ENCODE data around the gene RAB4B.
A peak's percentile ranks its signal among the peaks of the same experiment; 100 is the strongest.

Gene RAB4B

GRCh38 chr19:40756502-40757110, 21.4 kb upstream of the RAB4B start (continued):
- no peak for TF ChIP-seq ZSCAN30 (tag by site-specific recombination; IDR thresholded peaks at IDR 0.05)
- no peak for TF ChIP-seq ELK4 (IDR thresholded peaks at IDR 0.05; ENCODE audit: borderline replicate concordance, low read depth, low read length)
- TF ChIP-seq ZNF830 (tag by site-specific recombination; IDR thresholded peaks at IDR 0.05; ENCODE audit: low read depth), result no peak
- TF ChIP-seq ZBTB44 (tag by site-specific recombination; IDR thresholded peaks at IDR 0.05), result no peak
- no peak for TF ChIP-seq ZNF202 (tag by site-specific recombination; IDR thresholded peaks at IDR 0.05; ENCODE audit: borderline replicate concordance)
- TF ChIP-seq REPIN1 (tag by site-specific recombination; IDR thresholded peaks at IDR 0.05; ENCODE audit: low read depth), result no peak
- TF ChIP-seq ZNF785 (tag by site-specific recombination; IDR thresholded peaks at IDR 0.05), result no peak
- no peak for TF ChIP-seq SP2 (tag by site-specific recombination; IDR thresholded peaks at IDR 0.05)
- no peak for TF ChIP-seq ZNF677 (tag by site-specific recombination; IDR thresholded peaks at IDR 0.05)
- TF ChIP-seq ZNF335 (tag by site-specific recombination; conservative IDR thresholded peaks at IDR 0.05), result no peak
- no peak for TF ChIP-seq ZNF521 (tag by site-specific recombination; IDR thresholded peaks at IDR 0.05)
- no peak for TF ChIP-seq WT1 (tag by site-specific recombination; IDR thresholded peaks at IDR 0.05)
- TF ChIP-seq ZNF664 (tag by site-specific recombination; IDR thresholded peaks at IDR 0.05), result peak; percentile 73
- TF ChIP-seq PRDM6 (tag by site-specific recombination; IDR thresholded peaks at IDR 0.05), result no peak
- TF ChIP-seq ZNF529 (tag by site-specific recombination; IDR thresholded peaks at IDR 0.05; ENCODE audit: insufficient replicate concordance), result no peak
- no peak for TF ChIP-seq ZNF555 (tag by site-specific recombination; conservative IDR thresholded peaks at IDR 0.05)
- no peak for TF ChIP-seq ZFP37 (tag by site-specific recombination; IDR thresholded peaks at IDR 0.05)
- no peak for TF ChIP-seq ZNF548 (tag by site-specific recombination; IDR thresholded peaks at IDR 0.05)

GRCh38 chr19:40758491-40758890, 19.6 kb upstream of the RAB4B start:
- TF ChIP-seq ZNF211 (tag by site-specific recombination; IDR thresholded peaks at IDR 0.05; ENCODE audit: low read depth) (no peak), PBX3 (CRISPR knock-in tag; IDR thresholded peaks at IDR 0.05) (no peak), ZNF837 (tag by site-specific recombination; IDR thresholded peaks at IDR 0.05) (no peak), ZNF2 (tag by site-specific recombination; IDR thresholded peaks at IDR 0.05) (no peak), ZNF600 (tag by site-specific recombination; IDR thresholded peaks at IDR 0.05) (no peak), ZNF362 (tag by site-specific recombination; IDR thresholded peaks at IDR 0.05) (0 out of 2 replicates have a peak, but pooled peaks have one; percentile 15), ZNF701 (tag by site-specific recombination; IDR thresholded peaks at IDR 0.05) (no peak), SALL2 (tag by site-specific recombination; IDR thresholded peaks at IDR 0.05; ENCODE audit: borderline replicate concordance) (no peak), SP3 (tag by site-specific recombination; IDR thresholded peaks at IDR 0.05) (no peak), ZNF624 (tag by site-specific recombination; IDR thresholded peaks at IDR 0.05) (no peak), MZF1 (tag by site-specific recombination; IDR thresholded peaks at IDR 0.05; ENCODE audit: borderline replicate concordance) (0 out of 2 replicates have a peak, but pooled peaks have one; percentile 4), ZNF239 (tag by site-specific recombination; IDR thresholded peaks at IDR 0.05) (peak; percentile 100), ZFP69B (tag by site-specific recombination; IDR thresholded peaks at IDR 0.05) (no peak)
- CTCF ChIA-PET, result interaction anchor here (0.6 to 3.3 kb wide), 6 partner anchors 18 to 431 kb away, joined by 3 to 13 read pairs (median 4); partner anchors contain the start of gene RAB4B
- peaks cover 19% of the 10 kb centered on the region for H3K4me1 ChIP-seq (ENCODE audit: control insufficient read depth, insufficient read depth, low read length)
- H3K9me3 ChIP-seq (ENCODE audit: control insufficient read depth, insufficient read depth, low read depth, low read length), result no peaks in the 10 kb centered on the region
- peaks cover 90 to 100% of the 10 kb centered on the region in 2 experiments for H3K36me3 ChIP-seq (ENCODE audit: control insufficient read depth in 2 of 2, insufficient read depth in 1 of 2, low read length in 2 of 2)
- H3K4me3 ChIP-seq (ENCODE audit: low read depth, low read length), result no peak overlapping the region
- POLR2A ChIA-PET, result interaction anchor here (1.0 to 4.4 kb wide), 2 partner anchors 9 to 20 kb away, joined by 4 to 32 read pairs; partner anchors contain the start of gene RAB4B
- peak overlapping the region; percentile 24; the same call in 1 of the 2 replicates for H3K27ac ChIP-seq (ENCODE audit: extremely low read depth, low read depth, low read length)
